SK-N-SH treated with all-trans-retinoic acid at 6 μM for 48 hours (cell line): ENCODE results near the gene PNLIP.

Source experiments
- ARNTL ChIP-seq: fragments of 450-650 bp; formaldehyde crosslinking; IDR thresholded peaks from 2 replicates; pipeline ENCODE4 v1.5.0; 2020; ENCODE audit warnings: low read depth, mild to moderate bottlenecking, moderate library complexity, borderline replicate concordance
- ESRRG ChIP-seq: fragments of 250-450 bp; sonication (Bioruptor Pico); IDR thresholded peaks from 2 replicates; pipeline ENCODE4 v1.6.1; 2021; ENCODE audit warnings: mild to moderate bottlenecking
- GLIS3 ChIP-seq: fragments of 250-450 bp; sonication (Bioruptor Pico); IDR thresholded peaks from 2 replicates; pipeline ENCODE4 v1.5.0; 2020; ENCODE audit warnings: mild to moderate bottlenecking, moderate library complexity
- PATZ1 ChIP-seq: fragments of 250-450 bp; sonication (Bioruptor Pico); IDR thresholded peaks from 2 replicates; pipeline ENCODE4 v1.8.0; 2020; ENCODE audit warnings: mild to moderate bottlenecking, moderate library complexity, borderline replicate concordance
- ZNF8 ChIP-seq: fragments of 450-650 bp; formaldehyde crosslinking; IDR thresholded peaks from 2 replicates; pipeline ENCODE4 v1.5.0; 2020; ENCODE audit warnings: mild to moderate bottlenecking, moderate library complexity
- TF ChIP-seq, protein P1 (sequence below): fragments of 250-450 bp; sonication (Bioruptor Pico); IDR thresholded peaks from 2 replicates; pipeline ENCODE4 v1.5.1; 2020; ENCODE audit warnings: low read depth, mild to moderate bottlenecking, moderate library complexity

GRCh38 chr10:116607336-116607735 is 61.6 kb downstream of the PNLIP start:
- TF ChIP-seq GLIS3 (CRISPR knock-in tag) (no peak), ZNF8 (CRISPR knock-in tag) (no peak), ARNTL (no peak), PATZ1 (CRISPR knock-in tag) (no peak), ESRRG (CRISPR knock-in tag) (no peak)
- TF ChIP-seq, protein P1, sequence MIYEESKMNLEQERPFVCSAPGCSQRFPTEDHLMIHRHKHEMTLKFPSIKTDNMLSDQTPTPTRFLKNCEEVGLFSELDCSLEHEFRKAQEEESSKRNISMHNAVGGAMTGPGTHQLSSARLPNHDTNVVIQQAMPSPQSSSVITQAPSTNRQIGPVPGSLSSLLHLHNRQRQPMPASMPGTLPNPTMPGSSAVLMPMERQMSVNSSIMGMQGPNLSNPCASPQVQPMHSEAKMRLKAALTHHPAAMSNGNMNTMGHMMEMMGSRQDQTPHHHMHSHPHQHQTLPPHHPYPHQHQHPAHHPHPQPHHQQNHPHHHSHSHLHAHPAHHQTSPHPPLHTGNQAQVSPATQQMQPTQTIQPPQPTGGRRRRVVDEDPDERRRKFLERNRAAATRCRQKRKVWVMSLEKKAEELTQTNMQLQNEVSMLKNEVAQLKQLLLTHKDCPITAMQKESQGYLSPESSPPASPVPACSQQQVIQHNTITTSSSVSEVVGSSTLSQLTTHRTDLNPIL (CRISPR knock-in tag), result no peak
